ENCODE measurements around the gene PIEZO1.
"Not testable (repeated sequence)": the region's sequence is repeated elsewhere in the genome, so short reads cannot be mapped to it uniquely, and the experiment has no call there.

PIEZO1 gene

GRCh38 chr16:88782454-88783390 is 2.3 kb downstream of the PIEZO1 start:
- Mint-ChIP-seq H3K4me1 (peaks cover 46% of the 10 kb centered on the region), H3K9me3 (no peaks in the 10 kb centered on the region), H3K36me3 (no peaks in the 10 kb centered on the region), H3K27me3 (no peaks in the 10 kb centered on the region), H3K27ac (peak overlapping the region; percentile 84), H3K4me3 (peak overlapping the region; percentile 72)

- H3K9me3 Mint-ChIP-seq: no peaks in the 10 kb centered on the region
- peak overlapping the region; percentile 84 for H3K27ac Mint-ChIP-seq
- no peaks in the 10 kb centered on the region for H3K27me3 Mint-ChIP-seq
- peak overlapping the region; percentile 72 for H3K4me3 Mint-ChIP-seq
- H3K36me3 Mint-ChIP-seq: no peaks in the 10 kb centered on the region
- peaks cover 46% of the 10 kb centered on the region for H3K4me1 Mint-ChIP-seq
Measured at GRCh38 chr16:88781140-88782077, 3.6 kb downstream of the PIEZO1 start.

- no peaks in the 10 kb centered on the region for H3K27me3 Mint-ChIP-seq
- H3K9me3 Mint-ChIP-seq: no peaks in the 10 kb centered on the region
- H3K4me1 Mint-ChIP-seq: peaks cover 46% of the 10 kb centered on the region
- peak overlapping the region; percentile 84 for H3K27ac Mint-ChIP-seq
- no peaks in the 10 kb centered on the region for H3K36me3 Mint-ChIP-seq
- peak overlapping the region; percentile 72 for H3K4me3 Mint-ChIP-seq
Measured at GRCh38 chr16:88780142-88781062, 4.6 kb downstream of the PIEZO1 start.

GRCh38 chr16:88779406-88780141 is 5.4 kb downstream of the PIEZO1 start:
- Mint-ChIP-seq H3K27me3 (no peaks in the 10 kb centered on the region), H3K27ac (peak overlapping the region; percentile 59), H3K4me3 (no peak overlapping the region), H3K4me1 (peaks cover 46% of the 10 kb centered on the region), H3K9me3 (no peaks in the 10 kb centered on the region), H3K36me3 (no peaks in the 10 kb centered on the region)

- Mint-ChIP-seq H3K9me3 (no peaks in the 10 kb centered on the region), H3K27me3 (no peaks in the 10 kb centered on the region), H3K36me3 (no peaks in the 10 kb centered on the region), H3K27ac (no peak overlapping the region), H3K4me1 (peaks cover 44% of the 10 kb centered on the region), H3K4me3 (no peak overlapping the region)
Measured at GRCh38 chr16:88778541-88779065, 6.4 kb downstream of the PIEZO1 start.

GRCh38 chr16:88778271-88778525 is 6.8 kb downstream of the PIEZO1 start:
- no peaks in the 10 kb centered on the region for H3K9me3 Mint-ChIP-seq
- H3K4me3 Mint-ChIP-seq: no peak overlapping the region
- H3K27ac Mint-ChIP-seq: no peak overlapping the region
- peaks cover 40% of the 10 kb centered on the region for H3K4me1 Mint-ChIP-seq
- H3K36me3 Mint-ChIP-seq: no peaks in the 10 kb centered on the region
- no peaks in the 10 kb centered on the region for H3K27me3 Mint-ChIP-seq

- Mint-ChIP-seq H3K4me1 (peaks cover 35% of the 10 kb centered on the region), H3K36me3 (no peaks in the 10 kb centered on the region), H3K9me3 (no peaks in the 10 kb centered on the region), H3K4me3 (no peak overlapping the region), H3K27me3 (no peaks in the 10 kb centered on the region), H3K27ac (no peak overlapping the region)
Measured at GRCh38 chr16:88777471-88778270, 7.3 kb downstream of the PIEZO1 start.

GRCh38 chr16:88775825-88776224 is 9.2 kb downstream of the PIEZO1 start:
- no peak overlapping the region for H3K27ac Mint-ChIP-seq
- H3K27me3 Mint-ChIP-seq: no peaks in the 10 kb centered on the region
- no peaks in the 10 kb centered on the region for H3K9me3 Mint-ChIP-seq
- H3K36me3 Mint-ChIP-seq: no peaks in the 10 kb centered on the region
- peaks cover 20% of the 10 kb centered on the region for H3K4me1 Mint-ChIP-seq
- no peak overlapping the region for H3K4me3 Mint-ChIP-seq

- H3K27ac Mint-ChIP-seq: no peak overlapping the region
- H3K4me3 Mint-ChIP-seq: no peak overlapping the region
- no peaks in the 10 kb centered on the region for H3K27me3 Mint-ChIP-seq
- peaks cover 10% of the 10 kb centered on the region for H3K4me1 Mint-ChIP-seq
- no peaks in the 10 kb centered on the region for H3K36me3 Mint-ChIP-seq
- no peaks in the 10 kb centered on the region for H3K9me3 Mint-ChIP-seq
Measured at GRCh38 chr16:88774544-88775393, 10.3 kb downstream of the PIEZO1 start.

- no peaks in the 10 kb centered on the region for H3K36me3 Mint-ChIP-seq
- no peak overlapping the region for H3K4me3 Mint-ChIP-seq
- no peaks in the 10 kb centered on the region for H3K9me3 Mint-ChIP-seq
- H3K4me1 Mint-ChIP-seq: peaks cover 11% of the 10 kb centered on the region
- H3K27me3 Mint-ChIP-seq: no peaks in the 10 kb centered on the region
- H3K27ac Mint-ChIP-seq: no peak overlapping the region
Measured at GRCh38 chr16:88773812-88774291, 11.2 kb downstream of the PIEZO1 start.

- Mint-ChIP-seq H3K36me3 (no peaks in the 10 kb centered on the region), H3K4me3 (no peak overlapping the region), H3K4me1 (peaks cover 11% of the 10 kb centered on the region), H3K9me3 (no peaks in the 10 kb centered on the region), H3K27ac (no peak overlapping the region), H3K27me3 (no peaks in the 10 kb centered on the region)
Measured at GRCh38 chr16:88772871-88773811, 11.9 kb downstream of the PIEZO1 start.

GRCh38 chr16:88771781-88772180 is 13.2 kb downstream of the PIEZO1 start:
- peaks cover 18% of the 10 kb centered on the region for H3K4me1 Mint-ChIP-seq
- H3K36me3 Mint-ChIP-seq, H3K4me3 Mint-ChIP-seq, H3K27me3 Mint-ChIP-seq, H3K27ac Mint-ChIP-seq, H3K9me3 Mint-ChIP-seq: not testable (repeated sequence)
